Adipose tissue (tissue), 3 donors: Measurements from ENCODE around the gene MRFAP1. TPM values are rescaled to one million over a fixed set of nuclear protein-coding genes. Genes with fewer than 3 reads are reported as not detected.
"Not testable (repeated sequence)": the region's sequence is repeated elsewhere in the genome, so short reads cannot be mapped to it uniquely, and the experiment has no call there.

ENCODE experiments used
- H3K27ac ChIP-seq: one replicate; pipeline ENCODE4 v1.5.1; 2013; ENCODE audit warnings: low read depth, low read length
- WGBS, 3 donors: extraction: QIAGEN DNeasy Blood & Tissue Kit; methylation state at CpG; one replicate each; pipeline ENCODE4 v1.1.7; 2013; 5-methylcytosine and 5-hydroxymethylcytosine counted together
- polyA plus RNA-seq, 3 donors: library from polyadenylated mRNA; stranded (reverse); fragments of 200-250 nt; gene quantifications; one replicate each; pipeline ENCODE4 v1.2.3, GENCODE V29; 2013
- donor health status: healthy with polysubstance abuse.
- donor health status: Bipolar disorder and iron deficiency.
- donor health status: healthy.

The MRFAP1 gene
- polyA plus RNA-seq, 3 donors, result 132 to 387 (median 251) TPM

DNA sequence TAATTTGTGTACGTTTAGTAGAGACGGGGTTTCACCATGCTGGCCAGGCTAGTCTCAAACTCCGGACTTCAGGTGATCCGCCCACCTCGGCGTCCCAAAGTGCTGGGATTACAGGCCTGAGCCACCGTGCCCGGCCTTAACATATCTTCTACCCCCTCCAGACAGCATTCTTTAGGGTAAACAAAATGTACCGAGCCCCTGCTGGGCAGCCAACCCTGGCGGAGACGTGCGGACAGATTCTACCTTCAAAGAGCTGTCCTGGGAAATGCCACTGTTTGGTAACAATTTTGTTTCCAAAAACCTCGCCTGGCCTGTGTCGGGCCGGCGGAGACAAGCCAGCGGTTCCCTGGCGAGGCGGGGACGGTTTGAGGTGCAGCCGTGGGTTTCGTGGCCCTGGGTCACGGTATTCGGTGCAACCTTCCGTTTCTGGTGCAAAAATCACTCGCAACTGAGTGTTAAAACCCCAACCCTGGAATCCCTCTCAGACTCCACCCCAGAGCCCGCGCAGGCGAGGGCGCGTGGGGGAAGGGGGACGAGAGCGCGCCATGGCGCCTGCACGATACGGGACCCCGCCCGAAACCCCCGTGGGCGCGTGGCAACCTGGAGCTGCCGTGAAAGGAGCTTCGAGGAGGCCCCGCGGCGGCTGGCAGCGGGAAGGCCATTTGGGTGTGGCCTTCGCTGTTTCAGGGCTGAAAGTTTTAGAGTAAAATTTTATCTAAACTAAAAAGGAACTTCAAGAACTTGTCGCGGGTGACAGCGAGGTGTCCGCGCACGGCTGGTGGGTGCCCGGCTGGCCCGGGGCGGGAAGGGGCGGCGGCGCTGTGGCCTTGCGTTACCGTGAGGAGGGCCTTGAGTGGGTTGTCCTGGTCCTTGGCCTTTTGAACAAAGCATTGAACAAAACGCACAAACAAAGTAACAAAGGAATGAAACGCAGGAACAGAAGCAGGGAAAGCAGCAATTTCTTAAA lies 17.0 kb downstream of the MRFAP1 start:
- 74 to 85% (median 76%) methylated on average over 65 of the region's 65 CpGs for WGBS, 3 donors
- no peak overlapping the region for H3K27ac ChIP-seq

DNA sequence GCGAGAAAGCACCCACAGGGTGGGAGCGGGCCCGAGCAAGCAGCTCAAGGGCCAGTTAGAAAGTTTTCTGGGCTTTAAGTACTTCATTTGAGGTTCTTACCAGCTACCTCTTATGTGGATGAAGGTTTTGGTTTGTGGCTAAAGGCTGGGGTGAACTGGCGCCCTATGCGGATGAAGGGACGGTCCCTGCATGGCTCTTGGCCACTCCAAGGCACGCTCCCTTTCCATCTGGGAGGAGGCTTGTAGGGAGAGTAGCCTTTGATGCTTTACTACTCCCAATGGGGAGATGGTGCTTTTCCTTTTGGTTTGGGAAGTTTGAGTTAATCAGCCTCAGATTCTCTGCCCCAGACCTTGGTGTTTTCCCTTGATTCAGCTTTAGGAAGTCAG lies 17.7 kb downstream of the MRFAP1 start:
- WGBS, 3 donors, result 78 to 95% (median 88%) methylated on average over 7 of the region's 7 CpGs
- H3K27ac ChIP-seq, result no peak overlapping the region

GRCh38 chr4:6658597-6659075 lies 18.2 kb downstream of the MRFAP1 start:
- WGBS, 3 donors, result 3 to 10% (median 7%) methylated on average over 52 of the region's 52 CpGs

DNA sequence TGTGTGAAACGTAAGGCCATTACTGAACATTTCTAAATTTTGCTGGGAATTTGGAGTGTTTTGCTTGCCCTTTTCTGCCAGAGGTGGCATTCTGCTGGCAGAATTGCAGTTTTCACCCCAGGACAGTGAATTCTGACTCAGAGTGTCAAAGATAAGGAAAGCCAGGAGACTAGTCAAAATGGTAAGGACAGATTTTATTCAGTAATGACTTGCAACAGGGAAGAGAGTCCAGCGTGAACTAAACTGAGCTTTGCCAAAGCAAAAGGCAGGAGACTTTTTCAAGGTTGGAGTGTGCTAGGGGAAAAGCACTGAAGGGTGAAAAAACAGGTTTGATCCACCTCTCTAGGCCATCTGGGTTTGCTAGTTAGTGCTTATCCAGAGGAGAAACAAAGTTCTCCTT lies 19.4 kb downstream of the MRFAP1 start:
- no peak overlapping the region for H3K27ac ChIP-seq
- 73 to 96% (median 92%) methylated on average over 2 of the region's 2 CpGs for WGBS, 3 donors

More at GRCh38 chr4:6658597-6659075, 18.2 kb downstream of the MRFAP1 start:
- H3K27ac ChIP-seq, result no peak overlapping the region

DNA sequence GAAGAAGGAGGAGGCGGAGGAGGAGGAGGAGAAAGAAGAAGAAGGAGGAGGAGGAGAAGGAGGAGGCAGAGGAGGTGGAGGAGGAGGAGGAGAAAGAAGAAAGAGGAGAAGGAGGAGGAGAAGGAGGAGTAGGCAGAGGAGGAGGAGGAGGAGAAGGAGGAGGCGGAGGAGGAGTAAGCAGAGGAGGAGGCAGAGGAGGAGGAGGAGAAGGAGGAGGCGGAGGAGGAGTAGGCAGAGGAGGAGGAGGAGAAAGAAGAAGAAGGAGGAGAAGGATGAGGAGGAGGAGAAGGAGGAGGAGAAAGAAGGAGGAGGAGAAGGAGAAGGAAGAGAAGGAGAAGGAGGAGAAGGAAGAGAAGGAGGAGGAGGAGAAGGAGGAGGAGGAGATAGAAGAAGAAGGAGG lies 19.9 kb downstream of the MRFAP1 start:
- H3K27ac ChIP-seq, result no peak overlapping the region
- WGBS, 3 donors, result 90 to 95% (median 93%) methylated on average over 3 of the region's 3 CpGs

DNA sequence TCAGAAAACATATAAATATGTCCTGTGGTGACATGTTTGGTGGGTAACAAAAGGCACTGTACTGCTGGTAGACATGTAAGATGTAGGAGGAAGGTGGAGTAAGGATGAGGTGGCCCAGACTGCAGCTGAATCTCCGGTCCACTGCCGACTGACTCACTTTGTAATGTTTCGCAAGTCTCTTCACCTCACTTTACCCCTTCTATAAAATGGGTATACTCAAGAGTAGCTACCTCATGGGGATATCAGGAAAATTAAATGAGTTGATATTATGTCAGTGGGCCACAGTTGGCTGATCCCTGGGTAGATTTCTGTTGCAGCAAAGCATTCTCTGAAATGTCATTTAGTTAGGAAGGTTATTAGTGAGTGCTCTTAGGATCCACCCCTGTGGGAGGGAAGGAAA lies 22.1 kb downstream of the MRFAP1 start:
- WGBS, 3 donors, result 89 to 97% (median 94%) methylated on average over 3 of the region's 3 CpGs
- H3K27ac ChIP-seq, result no peak overlapping the region

- WGBS, 3 donors, result 14 to 15% (median 14%) methylated on average over 47 to 55 of the region's 55 CpGs
- H3K27ac ChIP-seq, result no peak overlapping the region
Observed at GRCh38 chr4:6663596-6664393, 23.3 kb downstream of the MRFAP1 start.

GRCh38 chr4:6665320-6665654 lies 24.8 kb downstream of the MRFAP1 start:
- 91 to 96% (median 96%) methylated on average over 8 to 9 of the region's 9 CpGs for WGBS, 3 donors
- no peak overlapping the region for H3K27ac ChIP-seq

DNA sequence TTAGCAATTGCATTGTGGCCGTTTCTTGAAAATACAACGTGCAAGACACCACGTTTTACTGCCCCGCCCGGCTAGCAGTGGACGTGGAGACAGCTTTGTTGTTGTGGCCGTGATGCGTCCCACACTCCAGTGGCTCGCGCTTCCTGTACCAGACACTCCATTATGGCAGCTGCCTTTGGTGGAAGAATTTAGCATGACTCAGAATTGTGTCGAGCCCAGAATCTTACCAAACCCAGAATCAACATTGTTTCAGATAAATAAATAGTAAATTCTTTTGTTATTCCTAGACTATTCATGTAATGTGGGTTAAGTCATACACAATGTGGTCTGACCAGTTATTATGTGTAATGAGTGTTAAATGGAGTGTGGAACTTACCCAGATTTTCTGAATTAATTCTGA lies 27.9 kb downstream of the MRFAP1 start:
- 88 to 90% (median 89%) methylated on average over 11 of the region's 11 CpGs for WGBS, 3 donors
- no peak overlapping the region for H3K27ac ChIP-seq

DNA sequence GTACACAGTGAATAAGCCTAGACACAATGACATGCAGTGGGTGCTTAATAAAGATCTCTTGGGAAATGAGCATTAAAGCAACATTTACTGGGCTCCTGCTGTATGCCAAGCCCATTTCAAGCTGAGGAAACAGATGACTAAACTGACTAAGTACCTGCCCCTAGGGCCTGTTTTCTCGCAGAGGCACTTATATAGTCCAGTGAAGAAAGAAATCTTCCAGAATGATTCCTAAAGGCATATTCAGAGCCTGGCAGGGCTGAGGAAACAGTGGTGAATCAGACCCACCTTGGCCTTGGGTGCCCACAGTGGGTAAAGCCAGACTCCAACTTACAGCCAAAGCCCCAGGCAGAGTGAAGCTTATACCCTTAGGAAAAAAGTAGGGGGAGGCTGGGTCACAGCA lies 31.2 kb downstream of the MRFAP1 start:
- H3K27ac ChIP-seq, result no peak overlapping the region
- WGBS, 3 donors, result 84 to 94% (median 91%) methylated on average over 1 of the region's 1 CpG

GRCh38 chr4:6672131-6672530 lies 31.6 kb downstream of the MRFAP1 start:
- WGBS, 3 donors, result 95 to 96% (median 95%) methylated on average over 19 of the region's 19 CpGs
- no peak overlapping the region for H3K27ac ChIP-seq

GRCh38 chr4:6672541-6673190 lies 32.2 kb downstream of the MRFAP1 start:
- H3K27ac ChIP-seq, result not testable (repeated sequence)
- 97 to 98% (median 98%) methylated on average over 22 to 33 of the region's 34 CpGs for WGBS, 3 donors

- WGBS, 3 donors, result 24 to 38% (median 27%) methylated on average over 14 of the region's 14 CpGs
- not testable (repeated sequence) for H3K27ac ChIP-seq
Observed at GRCh38 chr4:6673191-6673659, 32.7 kb downstream of the MRFAP1 start.

DNA sequence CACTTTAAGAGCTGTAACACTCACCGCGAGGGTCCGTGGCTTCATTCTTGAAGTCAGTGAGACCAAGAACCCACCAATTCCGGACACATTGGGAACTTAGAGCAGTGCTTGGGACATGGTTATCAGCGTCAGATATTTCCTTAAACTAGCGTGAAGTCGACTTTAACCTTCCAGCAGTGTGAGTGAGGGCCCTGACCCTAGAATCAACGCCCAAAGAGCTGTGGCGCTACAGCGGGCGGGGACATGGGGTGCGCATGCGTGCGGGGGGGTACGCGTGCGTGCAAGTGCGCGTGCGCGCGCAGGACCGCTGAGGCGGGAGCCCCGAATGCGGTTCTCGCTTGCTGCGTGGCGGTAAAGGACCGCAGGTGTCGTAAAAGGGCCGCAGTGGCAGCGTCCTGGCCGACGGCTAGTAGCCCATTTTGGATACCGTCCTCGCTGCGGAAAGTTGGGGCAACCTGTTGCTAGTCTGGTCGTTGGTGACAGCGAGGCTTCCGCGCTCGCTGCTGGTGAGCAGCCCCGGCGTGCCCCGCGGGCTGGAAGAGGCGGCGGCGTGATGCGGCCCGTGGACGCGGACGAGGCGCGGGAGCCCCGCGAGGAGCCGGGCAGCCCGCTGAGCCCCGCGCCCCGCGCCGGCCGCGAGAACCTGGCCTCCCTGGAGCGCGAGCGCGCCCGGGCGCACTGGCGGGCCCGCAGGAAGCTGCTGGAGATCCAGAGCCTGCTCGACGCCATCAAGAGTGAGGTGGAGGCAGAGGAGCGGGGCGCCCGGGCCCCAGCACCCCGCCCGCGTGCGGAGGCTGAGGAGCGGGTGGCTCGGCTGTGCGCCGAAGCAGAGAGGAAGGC lies 33.4 kb downstream of the MRFAP1 start:
- 0 to 1% (median 0%) methylated on average over 71 to 89 of the region's 89 CpGs for WGBS, 3 donors
- no peak overlapping the region for H3K27ac ChIP-seq

- 5% methylated on average over 39 to 40 of the region's 40 CpGs for WGBS, 3 donors
- H3K27ac ChIP-seq, result no peak overlapping the region
Observed at GRCh38 chr4:6674500-6675149, 34.1 kb downstream of the MRFAP1 start.

GRCh38 chr4:6676722-6677558 lies 36.5 kb downstream of the MRFAP1 start:
- H3K27ac ChIP-seq, result no peak overlapping the region
- 73 to 82% (median 77%) methylated on average over 21 of the region's 21 CpGs for WGBS, 3 donors
